NCI-H446 (cell line): ENCODE results near the gene USP30.
"Not testable (repeated sequence)": the region's sequence is repeated elsewhere in the genome, so short reads cannot be mapped to it uniquely, and the experiment has no call there.

ENCODE experiments used
- DNase-seq, 2 experiments: peaks; one replicate each; lab custom pipeline; 2025; lab: John Stamatoyannopoulos, UW

Gene USP30, protein sequence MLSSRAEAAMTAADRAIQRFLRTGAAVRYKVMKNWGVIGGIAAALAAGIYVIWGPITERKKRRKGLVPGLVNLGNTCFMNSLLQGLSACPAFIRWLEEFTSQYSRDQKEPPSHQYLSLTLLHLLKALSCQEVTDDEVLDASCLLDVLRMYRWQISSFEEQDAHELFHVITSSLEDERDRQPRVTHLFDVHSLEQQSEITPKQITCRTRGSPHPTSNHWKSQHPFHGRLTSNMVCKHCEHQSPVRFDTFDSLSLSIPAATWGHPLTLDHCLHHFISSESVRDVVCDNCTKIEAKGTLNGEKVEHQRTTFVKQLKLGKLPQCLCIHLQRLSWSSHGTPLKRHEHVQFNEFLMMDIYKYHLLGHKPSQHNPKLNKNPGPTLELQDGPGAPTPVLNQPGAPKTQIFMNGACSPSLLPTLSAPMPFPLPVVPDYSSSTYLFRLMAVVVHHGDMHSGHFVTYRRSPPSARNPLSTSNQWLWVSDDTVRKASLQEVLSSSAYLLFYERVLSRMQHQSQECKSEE

GRCh38 chr12:109052414-109053323 lies at the start of gene USP30:
Gene USP30 (plus strand): TSS chr12:109052576. CDS start chr12:109052679, 103 bp downstream.
- peak; percentile 49 to 87 for DNase-seq

DNA sequence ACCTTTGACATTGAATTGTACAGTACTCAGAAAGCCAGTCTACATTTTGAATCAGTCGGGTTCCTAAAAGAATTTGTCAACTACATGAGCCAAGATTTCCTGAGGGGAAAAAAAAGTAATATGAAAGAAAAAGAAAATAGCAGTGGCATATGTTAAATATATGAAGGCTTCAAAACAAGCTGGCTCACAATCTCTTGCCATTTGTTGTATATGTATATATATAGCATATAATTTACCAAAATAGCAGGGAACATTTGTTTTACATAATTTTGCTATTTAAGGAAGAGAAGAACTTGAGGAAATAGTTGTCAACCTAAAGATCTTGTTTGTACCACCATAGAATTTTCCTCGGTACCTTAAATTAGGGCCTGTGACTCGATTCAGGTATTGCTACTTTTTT lies 48.4 kb upstream of the USP30 start:
- DNase-seq = no peak

- DNase-seq = no peak
These were observed 42.6 kb upstream of the USP30 start for GRCh38 chr12:109009766-109010165.

- no peak for DNase-seq
These were observed 42.1 kb upstream of the USP30 start for GRCh38 chr12:109010259-109010658.

DNA sequence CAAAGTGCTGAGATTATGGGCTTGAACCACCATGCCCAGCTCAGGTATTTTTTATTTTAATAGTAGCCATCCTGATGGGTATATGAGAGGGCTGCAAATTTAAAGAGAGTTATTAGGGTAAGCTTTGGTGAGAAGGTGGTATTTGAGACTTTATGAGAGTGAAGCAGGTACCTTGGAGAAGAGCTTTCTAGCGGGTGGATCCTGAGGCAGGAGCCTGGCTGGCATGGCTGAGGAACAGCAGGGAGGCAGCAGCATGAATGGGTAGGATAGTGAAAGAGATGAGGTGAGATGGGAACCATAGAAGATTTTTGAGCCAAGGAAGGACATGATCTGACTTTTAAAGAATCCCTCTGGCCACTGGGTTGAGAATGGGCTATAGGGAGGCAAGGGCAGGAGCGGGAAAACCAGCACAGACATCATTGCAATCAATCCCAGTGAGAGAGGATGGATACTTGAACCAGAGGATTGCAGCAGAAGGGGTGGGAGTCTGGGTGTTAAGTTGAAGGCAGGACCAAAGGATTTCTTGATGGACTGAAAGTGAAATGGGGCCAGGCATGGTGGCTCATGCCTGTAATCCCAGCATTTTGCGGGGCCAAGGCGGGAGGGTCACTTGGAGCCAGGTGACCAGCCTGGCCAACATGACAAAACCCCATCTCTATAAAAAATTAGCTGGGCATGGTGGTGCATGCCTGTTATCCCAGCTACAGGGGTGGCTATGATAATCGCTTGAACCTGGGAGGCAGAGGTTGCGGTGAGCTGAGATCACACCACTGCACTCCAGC lies 37.2 kb upstream of the USP30 start:
- no peak for DNase-seq

DNA sequence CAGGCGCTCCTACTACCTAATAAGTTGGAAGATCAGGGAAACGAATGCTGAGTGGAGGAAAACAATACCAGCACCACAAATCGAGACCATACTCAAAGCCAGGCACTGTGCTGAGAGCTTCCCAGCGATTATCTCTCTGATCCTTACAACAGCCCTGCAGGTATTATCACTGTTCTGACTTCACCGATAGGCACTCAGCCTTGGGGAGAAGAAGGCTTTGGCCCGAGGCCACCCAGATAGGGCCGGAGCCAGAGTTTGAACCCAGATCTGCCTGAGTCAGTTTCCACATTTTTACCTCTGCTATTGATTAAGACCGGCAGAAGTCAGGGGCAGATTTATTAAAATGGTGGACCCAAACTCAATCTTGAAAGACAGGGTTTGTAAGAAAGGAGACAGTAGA lies 36.4 kb upstream of the USP30 start:
- no peak for DNase-seq

DNA sequence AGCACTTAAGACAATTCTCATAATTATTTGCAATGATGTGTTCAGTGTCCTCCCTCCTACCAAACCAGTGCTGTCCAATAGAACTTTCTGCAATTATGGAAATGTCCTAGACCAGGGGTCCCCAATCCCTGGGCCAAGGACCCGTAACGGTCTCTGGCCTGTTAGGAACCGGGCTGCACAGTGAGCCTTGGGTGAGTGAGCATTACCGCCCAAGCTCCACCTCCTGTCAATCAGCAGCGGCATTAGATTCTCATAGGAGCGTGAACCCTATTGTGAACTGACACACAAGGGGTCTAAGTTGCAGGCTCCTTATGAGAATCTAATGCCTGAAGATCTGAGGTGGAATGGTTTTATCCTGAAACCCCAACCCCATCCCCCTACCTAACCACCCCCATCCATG lies 35.4 kb upstream of the USP30 start:
- no peak for DNase-seq

DNA sequence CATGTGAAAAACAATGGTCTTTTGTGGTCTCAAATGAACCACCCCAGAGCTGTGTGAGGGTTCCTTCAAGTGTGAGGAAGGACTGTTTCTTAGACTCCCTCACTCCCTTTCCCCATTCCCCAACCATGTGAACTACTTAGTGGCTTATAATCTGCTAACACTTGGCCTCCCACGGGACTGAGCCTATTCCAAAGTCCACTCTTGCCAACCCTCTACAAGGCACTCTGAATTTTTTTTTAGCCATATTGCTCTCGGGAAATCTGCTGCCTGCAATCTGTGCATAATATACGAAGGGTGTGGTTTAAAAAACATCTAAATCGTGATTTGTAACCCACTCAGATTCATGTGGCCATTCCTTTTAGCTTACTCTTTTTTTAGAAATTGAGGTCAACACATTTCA lies 34.1 kb upstream of the USP30 start:
- peak; percentile 21 to 70 for DNase-seq

- DNase-seq = peak in 1 of 2 experiments; percentile 31
These were observed 32.1 kb upstream of the USP30 start for GRCh38 chr12:109020146-109020795.

GRCh38 chr12:109020796-109021380 lies 31.5 kb upstream of the USP30 start, which contains the start of gene SVOP:
Gene SVOP (minus strand): TSS chr12:109021068. CDS start chr12:109020868, 200 bp downstream.
- peak; percentile 20 to 80 for DNase-seq

- no peak for DNase-seq
These were observed 24.6 kb upstream of the USP30 start for GRCh38 chr12:109027767-109028166.

DNA sequence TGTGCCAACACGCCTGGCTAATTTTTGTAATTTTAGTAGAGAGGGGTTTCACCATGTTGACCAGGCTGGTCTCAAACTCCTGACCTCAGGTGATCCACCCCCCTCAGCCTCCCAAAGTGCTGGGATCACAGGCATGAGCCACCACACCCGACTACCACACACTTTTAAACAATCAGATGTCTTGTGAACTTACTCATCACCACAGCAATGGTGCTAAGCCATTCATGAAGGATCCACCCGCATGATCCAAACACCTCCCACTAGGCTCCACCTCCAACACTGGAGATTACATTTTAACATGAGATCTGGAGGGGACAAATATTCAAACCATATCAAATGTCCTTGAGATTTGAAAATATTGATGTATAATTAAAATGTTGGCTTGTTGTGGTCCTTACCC lies 23.8 kb upstream of the USP30 start:
- DNase-seq = not testable (repeated sequence)

GRCh38 chr12:109029411-109029810 lies 23.0 kb upstream of the USP30 start:
- DNase-seq = no peak

- DNase-seq = peak in 1 of 2 experiments; percentile 8
These were observed 18.9 kb upstream of the USP30 start for GRCh38 chr12:109033239-109034196.

- no peak for DNase-seq
These were observed 15.4 kb upstream of the USP30 start for GRCh38 chr12:109036975-109037374.

- no peak for DNase-seq
These were observed 8.1 kb upstream of the USP30 start for GRCh38 chr12:109044241-109044640.

DNA sequence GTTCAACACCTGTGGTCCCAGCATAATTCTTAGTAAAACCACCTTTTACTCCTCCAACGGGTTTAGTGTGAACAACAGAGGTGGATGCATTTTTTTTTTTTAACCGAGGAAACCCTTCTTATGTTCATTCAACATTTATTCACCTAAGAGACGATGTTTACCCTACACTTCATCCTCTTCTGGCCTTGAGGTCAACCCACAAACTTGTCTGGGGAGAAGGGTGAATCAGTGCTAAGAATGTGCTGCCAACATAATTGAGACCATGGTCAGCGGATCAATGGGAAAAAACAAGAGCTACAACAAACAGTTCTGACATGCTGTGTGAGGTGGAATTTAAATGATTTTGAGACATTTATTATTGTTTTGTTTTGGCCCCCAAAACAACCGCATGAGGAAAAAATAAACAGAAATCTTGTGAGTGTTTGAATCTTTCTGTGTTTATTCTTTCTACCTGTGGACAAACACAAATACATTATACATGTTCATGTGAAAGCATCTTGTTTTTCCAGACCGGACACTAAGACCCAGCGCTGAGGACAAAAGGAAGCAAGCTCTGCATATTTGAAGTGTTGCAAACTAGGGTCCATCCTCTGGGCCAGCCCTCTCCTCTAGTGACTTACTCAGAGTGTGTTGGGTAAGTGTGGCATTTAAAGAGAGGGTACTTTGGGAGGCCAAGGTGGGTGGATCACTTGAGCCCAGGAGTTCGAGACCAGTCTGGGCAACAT lies 5.1 kb upstream of the USP30 start:
- DNase-seq = no peak

GRCh38 chr12:109048706-109049105 lies 3.7 kb upstream of the USP30 start:
- not testable (repeated sequence) for DNase-seq

GRCh38 chr12:109049794-109050193 lies 2.6 kb upstream of the USP30 start:
- DNase-seq = not testable (repeated sequence)
